ENCODE results near the gene NECTIN1. TPM values are rescaled to one million over a fixed set of nuclear protein-coding genes. Genes with fewer than 3 reads are reported as not detected.

NECTIN1 gene
- total RNA-seq, 1 donor from 2014 or later = 45.3 TPM

DNA sequence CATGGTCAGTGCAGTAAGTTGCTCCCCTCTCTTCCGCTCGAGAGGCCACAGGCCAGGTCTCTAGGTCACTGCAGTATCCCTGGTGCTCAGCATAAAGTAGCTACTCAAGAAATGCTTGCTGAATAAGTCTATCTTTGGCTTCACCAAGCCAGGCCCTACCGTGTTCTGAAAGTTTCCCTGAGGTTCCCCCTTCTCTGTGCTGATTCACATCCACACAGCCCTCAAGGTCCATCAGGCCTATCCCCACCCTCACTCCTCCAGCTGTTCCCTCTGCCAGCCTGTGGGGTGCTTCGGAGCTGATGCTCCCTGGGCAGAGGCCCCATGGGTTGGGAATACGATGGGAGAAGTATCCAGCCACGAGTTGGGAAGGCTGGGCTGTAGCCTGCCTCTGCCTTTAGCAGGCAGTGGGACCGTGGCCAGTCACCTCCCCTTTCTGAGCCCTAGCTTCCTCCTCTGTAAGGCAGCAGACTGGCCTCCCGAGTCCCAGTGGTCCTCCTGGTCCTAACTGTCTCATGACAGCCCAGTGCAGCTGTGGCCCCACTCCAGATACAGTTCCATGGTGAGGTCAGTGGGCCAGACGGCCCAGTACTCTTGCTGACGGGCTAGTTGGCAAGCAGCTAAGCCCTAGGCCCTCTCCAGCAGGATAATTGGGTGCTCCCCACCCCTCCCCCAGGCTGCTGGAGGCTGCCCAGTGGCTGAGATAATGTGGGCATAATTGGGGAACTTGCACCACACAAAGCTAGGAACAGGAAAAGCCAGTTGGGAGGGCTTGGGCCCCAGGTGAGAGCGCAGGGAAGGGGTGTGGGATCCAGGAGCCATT is 48.2 kb downstream of the NECTIN1 start:
- Mint-ChIP-seq H3K4me3 (no peak overlapping the region), H3K9me3 (no peaks in the 10 kb centered on the region), H3K4me1 (peaks cover 23% of the 10 kb centered on the region), H3K27me3 (ENCODE audit: low read depth) (no peaks in the 10 kb centered on the region), H3K36me3 (peaks cover 28% of the 10 kb centered on the region), H3K27ac (peak overlapping the region; percentile 50)
- no peak for DNase-seq (ENCODE audit: low spot score in 2 of 2, unreplicated experiment in 2 of 2)
- TF ChIP-seq, protein P1, sequence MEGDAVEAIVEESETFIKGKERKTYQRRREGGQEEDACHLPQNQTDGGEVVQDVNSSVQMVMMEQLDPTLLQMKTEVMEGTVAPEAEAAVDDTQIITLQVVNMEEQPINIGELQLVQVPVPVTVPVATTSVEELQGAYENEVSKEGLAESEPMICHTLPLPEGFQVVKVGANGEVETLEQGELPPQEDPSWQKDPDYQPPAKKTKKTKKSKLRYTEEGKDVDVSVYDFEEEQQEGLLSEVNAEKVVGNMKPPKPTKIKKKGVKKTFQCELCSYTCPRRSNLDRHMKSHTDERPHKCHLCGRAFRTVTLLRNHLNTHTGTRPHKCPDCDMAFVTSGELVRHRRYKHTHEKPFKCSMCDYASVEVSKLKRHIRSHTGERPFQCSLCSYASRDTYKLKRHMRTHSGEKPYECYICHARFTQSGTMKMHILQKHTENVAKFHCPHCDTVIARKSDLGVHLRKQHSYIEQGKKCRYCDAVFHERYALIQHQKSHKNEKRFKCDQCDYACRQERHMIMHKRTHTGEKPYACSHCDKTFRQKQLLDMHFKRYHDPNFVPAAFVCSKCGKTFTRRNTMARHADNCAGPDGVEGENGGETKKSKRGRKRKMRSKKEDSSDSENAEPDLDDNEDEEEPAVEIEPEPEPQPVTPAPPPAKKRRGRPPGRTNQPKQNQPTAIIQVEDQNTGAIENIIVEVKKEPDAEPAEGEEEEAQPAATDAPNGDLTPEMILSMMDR (IDR thresholded peaks at IDR 0.05; ENCODE audit: unreplicated experiment) = no peak

DNA sequence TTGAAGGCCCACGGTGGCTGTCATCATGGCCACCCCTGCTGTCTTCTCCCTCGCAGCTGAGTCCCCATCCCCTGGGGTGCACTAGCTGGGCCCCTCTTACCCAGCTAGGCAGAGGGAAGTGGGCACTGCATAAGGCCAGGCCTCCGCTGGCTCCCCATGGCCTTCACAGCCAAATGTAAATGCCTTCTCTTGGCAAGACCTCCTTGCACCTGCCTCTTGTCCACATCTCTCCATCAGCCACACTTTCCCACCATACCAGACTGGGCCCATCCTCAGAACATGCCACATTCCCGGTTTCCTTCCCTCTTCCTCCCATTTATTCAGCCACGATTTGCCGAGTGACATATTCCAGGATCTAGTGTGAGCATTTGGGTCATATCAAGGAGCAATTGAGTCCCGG is 49.7 kb downstream of the NECTIN1 start:
- TF ChIP-seq, protein P1 (IDR thresholded peaks at IDR 0.05; ENCODE audit: unreplicated experiment) = no peak
- Mint-ChIP-seq H3K4me1 (peaks cover 13% of the 10 kb centered on the region), H3K36me3 (peaks cover 28% of the 10 kb centered on the region), H3K27me3 (ENCODE audit: low read depth) (no peaks in the 10 kb centered on the region), H3K4me3 (no peak overlapping the region), H3K27ac (no peak overlapping the region), H3K9me3 (no peaks in the 10 kb centered on the region)
- no peak for DNase-seq (ENCODE audit: low spot score in 2 of 2, unreplicated experiment in 2 of 2)

DNA sequence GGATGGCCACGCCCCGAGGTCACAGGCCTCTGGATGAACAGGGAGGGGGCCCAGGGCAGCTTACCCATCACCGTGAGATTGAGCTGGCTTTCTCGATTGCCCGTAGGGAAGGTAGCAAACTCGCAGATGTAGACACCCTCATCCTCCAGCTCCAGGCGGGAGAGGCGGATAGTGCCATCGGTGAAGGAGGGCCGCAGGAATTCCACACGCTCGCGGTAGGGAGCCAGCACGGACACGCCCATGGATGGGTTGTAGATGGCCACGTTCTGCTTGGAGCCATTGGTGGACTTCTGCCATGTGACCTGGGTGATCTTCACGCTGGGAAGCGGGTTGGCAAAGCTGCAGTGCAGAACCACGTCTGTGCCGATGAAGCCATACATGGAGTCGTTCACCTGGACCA is 50.6 kb downstream of the NECTIN1 start:
- H3K9me3 Mint-ChIP-seq = no peaks in the 10 kb centered on the region
- no peaks in the 10 kb centered on the region for H3K27me3 Mint-ChIP-seq (ENCODE audit: low read depth)
- DNase-seq (ENCODE audit: low spot score in 2 of 2, unreplicated experiment in 2 of 2) = no peak
- no peak overlapping the region for H3K4me3 Mint-ChIP-seq
- TF ChIP-seq, protein P1 (IDR thresholded peaks at IDR 0.05; ENCODE audit: unreplicated experiment) = no peak
- no peak overlapping the region for H3K27ac Mint-ChIP-seq
- H3K36me3 Mint-ChIP-seq = peaks cover 31% of the 10 kb centered on the region
- peaks cover 4% of the 10 kb centered on the region for H3K4me1 Mint-ChIP-seq

DNA sequence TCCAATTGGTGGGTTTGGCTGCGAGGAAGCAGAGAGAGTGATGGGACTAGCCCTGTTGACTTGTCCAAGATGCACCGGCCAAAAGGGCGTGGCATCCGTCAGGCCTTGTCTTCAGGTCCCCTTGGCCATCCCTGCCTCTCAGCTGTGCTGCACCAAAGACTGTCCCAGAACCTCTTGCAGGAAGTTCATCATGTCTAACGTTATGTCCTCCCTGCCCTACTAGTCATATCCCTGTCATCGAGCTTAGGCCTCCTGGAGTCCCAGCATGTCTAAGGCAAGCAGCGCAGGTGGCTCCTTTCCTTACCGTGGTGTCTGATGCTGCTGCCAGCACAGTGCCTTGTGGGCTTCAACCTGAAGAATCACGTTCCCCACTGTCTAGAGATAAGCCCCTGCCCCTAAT is 51.2 kb downstream of the NECTIN1 start:
- Mint-ChIP-seq H3K27ac (no peak overlapping the region), H3K27me3 (ENCODE audit: low read depth) (no peaks in the 10 kb centered on the region), H3K36me3 (peaks cover 31% of the 10 kb centered on the region), H3K4me1 (peaks cover 4% of the 10 kb centered on the region), H3K9me3 (no peaks in the 10 kb centered on the region), H3K4me3 (no peak overlapping the region)
- TF ChIP-seq, protein P1 (IDR thresholded peaks at IDR 0.05; ENCODE audit: unreplicated experiment) = no peak
- DNase-seq (ENCODE audit: low spot score in 2 of 2, unreplicated experiment in 2 of 2) = no peak

DNA sequence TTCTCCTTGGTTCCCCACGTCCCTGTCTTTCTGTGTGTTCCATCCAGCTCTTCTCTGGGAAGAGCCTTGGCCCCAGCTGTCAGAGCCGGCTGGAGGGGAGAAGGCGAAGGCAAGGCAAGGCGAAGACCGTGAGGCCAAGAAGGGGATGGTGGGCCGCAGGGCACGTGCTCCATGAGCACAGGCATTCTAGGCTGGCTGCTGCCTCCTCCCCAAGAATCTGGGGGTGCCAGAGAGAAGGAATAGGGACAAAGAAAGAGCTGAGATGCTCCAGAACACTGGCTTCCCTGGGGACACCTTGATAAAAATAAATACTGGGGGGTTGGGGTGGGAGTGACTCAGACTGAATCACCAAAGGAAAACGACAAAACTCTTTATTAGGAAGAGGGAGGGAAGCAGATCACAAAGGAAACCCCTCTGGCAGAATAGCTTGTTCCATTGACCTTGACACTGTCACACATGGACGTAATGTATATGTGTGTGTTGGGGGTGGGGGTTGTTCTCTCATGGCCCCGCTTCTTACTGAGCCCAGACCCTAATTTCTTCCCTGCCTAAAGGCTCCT is 52.5 kb downstream of the NECTIN1 start:
- H3K27ac Mint-ChIP-seq = no peak overlapping the region
- no peak overlapping the region for H3K4me3 Mint-ChIP-seq
- no peaks in the 10 kb centered on the region for H3K9me3 Mint-ChIP-seq
- TF ChIP-seq, protein P1 (IDR thresholded peaks at IDR 0.05; ENCODE audit: unreplicated experiment) = no peak
- peaks cover 31% of the 10 kb centered on the region for H3K36me3 Mint-ChIP-seq
- no peaks in the 10 kb centered on the region for H3K27me3 Mint-ChIP-seq (ENCODE audit: low read depth)
- no peak for DNase-seq (ENCODE audit: low spot score in 2 of 2, unreplicated experiment in 2 of 2)
- peaks cover 6% of the 10 kb centered on the region for H3K4me1 Mint-ChIP-seq
